Uterus (tissue), 4 donors: ENCODE measurements around the gene NEBL. TPM values are rescaled to one million over a fixed set of nuclear protein-coding genes. Genes with fewer than 3 reads are reported as not detected.

Source experiments
- DNase-seq, 2 donors: peaks; one replicate each; pipeline ENCODE4 v3.0.0-alpha.2; 2019 to 2020
- H3K27ac ChIP-seq, 2 donors: fragments of 200-600 bp; sonication (generic); 1 replicate in 1 of 2; 2 replicates in 1 of 2; pipeline ENCODE4 v1.5.1; 2016 to 2018
- H3K27me3 ChIP-seq, 2 donors: fragments of 200-600 bp; sonication (generic); one replicate each; pipeline ENCODE4 v1.5.1; 2018 to 2019; ENCODE audit warnings: control low read depth in 1 of 2
- H3K36me3 ChIP-seq, 2 donors: fragments of 200-600 bp; sonication (generic); one replicate each; pipeline ENCODE4 v1.5.1; 2019; ENCODE audit warnings: control low read depth in 1 of 2
- H3K4me1 ChIP-seq, 2 donors: fragments of 200-600 bp; sonication (generic); one replicate each; pipeline ENCODE4 v1.5.1; 2018 to 2019; ENCODE audit warnings: control low read depth in 1 of 2
- H3K4me3 ChIP-seq, 2 donors: fragments of 200-600 bp; sonication (generic); 1 replicate in 1 of 2; 2 replicates in 1 of 2; pipeline ENCODE4 v1.5.1; 2018 to 2019; ENCODE audit warnings: mild to moderate bottlenecking in 1 of 2
- H3K9me3 ChIP-seq, 2 donors: fragments of 200-600 bp; sonication (generic); one replicate each; pipeline ENCODE4 v1.5.1; 2019; ENCODE audit warnings: control low read depth in 1 of 2
- POLR2A ChIP-seq, 2 donors: fragments of 450-650 bp; IDR thresholded peaks; one replicate each; pipeline ENCODE4 v1.6.1; 2016; ENCODE audit warnings: antibody characterized with exemption in 2 of 2, mild to moderate bottlenecking in 1 of 2, moderate library complexity in 1 of 2
- intact Hi-C: fragments of 100-400 bp; cut with DNase I; formaldehyde crosslinking; loops from one replicate; pipeline ENCODE4 v1.15.1; 2023; ENCODE audit warnings: low total_unique reads
- total RNA-seq, 4 donors: library from RNA; depleted of rRNA in 3 of 4; stranded (reverse); fragments of >200 nt in 3 of 4; gene quantifications; one replicate each; pipeline versions ENCODE4 v1.1.0 to v1.2.4, GENCODE V29; 2014 to 2023
- TF ChIP-seq, protein P1 (sequence below), 4 experiments: fragments of 200-600 bp in 2 of 4; fragments of 450-650 bp in 2 of 4; sonication (generic) in 2 of 4; IDR thresholded peaks; one replicate each; pipeline ENCODE4 v1.5.1; 2016 to 2019; ENCODE audit warnings: antibody characterized with exemption in 4 of 4, mild to moderate bottlenecking in 2 of 4, moderate library complexity in 1 of 4
- donor health status: DM: yes; HTN: yes; CAD: no.

Gene NEBL
- total RNA-seq, 4 donors from 2014 or later: 0.26 to 22.2 (median 1.6) TPM

DNA sequence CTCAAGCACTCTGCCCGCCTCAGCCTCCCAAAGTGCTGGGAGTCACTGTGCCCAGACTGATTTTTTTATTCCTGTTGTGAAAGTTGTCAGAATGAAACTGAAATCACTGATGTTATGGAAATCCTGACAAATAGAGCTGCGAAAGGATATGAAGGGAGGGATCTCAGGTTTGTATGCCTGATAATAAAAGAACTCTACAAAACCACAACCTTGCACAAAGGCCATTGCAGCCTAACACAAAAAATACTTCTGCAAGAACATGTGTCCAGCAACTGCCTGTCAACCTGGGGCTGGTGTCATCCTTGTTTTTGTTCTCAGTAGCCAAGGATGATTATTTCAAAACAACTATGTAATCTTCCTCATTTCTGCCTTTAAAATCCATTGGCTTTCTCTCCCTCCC is 126.1 kb downstream of the NEBL start:
- Histone ChIP-seq H3K9me3 (no peaks in the 10 kb centered on the region), H3K27me3 (no peaks in the 10 kb centered on the region), H3K4me1 (no peaks in the 10 kb centered on the region), H3K4me3 (no peak overlapping the region), H3K27ac (no peak overlapping the region), H3K36me3 (no peaks in the 10 kb centered on the region)
- DNase-seq: no peak
- intact Hi-C loops: no loop called here
- TF ChIP-seq, protein P1, sequence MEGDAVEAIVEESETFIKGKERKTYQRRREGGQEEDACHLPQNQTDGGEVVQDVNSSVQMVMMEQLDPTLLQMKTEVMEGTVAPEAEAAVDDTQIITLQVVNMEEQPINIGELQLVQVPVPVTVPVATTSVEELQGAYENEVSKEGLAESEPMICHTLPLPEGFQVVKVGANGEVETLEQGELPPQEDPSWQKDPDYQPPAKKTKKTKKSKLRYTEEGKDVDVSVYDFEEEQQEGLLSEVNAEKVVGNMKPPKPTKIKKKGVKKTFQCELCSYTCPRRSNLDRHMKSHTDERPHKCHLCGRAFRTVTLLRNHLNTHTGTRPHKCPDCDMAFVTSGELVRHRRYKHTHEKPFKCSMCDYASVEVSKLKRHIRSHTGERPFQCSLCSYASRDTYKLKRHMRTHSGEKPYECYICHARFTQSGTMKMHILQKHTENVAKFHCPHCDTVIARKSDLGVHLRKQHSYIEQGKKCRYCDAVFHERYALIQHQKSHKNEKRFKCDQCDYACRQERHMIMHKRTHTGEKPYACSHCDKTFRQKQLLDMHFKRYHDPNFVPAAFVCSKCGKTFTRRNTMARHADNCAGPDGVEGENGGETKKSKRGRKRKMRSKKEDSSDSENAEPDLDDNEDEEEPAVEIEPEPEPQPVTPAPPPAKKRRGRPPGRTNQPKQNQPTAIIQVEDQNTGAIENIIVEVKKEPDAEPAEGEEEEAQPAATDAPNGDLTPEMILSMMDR (IDR thresholded peaks at IDR 0.05): no peak
- no peak for TF ChIP-seq POLR2A (IDR thresholded peaks at IDR 0.05)

- TF ChIP-seq POLR2A (IDR thresholded peaks at IDR 0.05): no peak
- TF ChIP-seq, protein P1 (IDR thresholded peaks at IDR 0.05): no peak
- no peak overlapping the region for H3K4me3 ChIP-seq
Measured at GRCh38 chr10:20769481-20769880, 127.6 kb downstream of the NEBL start.

DNA sequence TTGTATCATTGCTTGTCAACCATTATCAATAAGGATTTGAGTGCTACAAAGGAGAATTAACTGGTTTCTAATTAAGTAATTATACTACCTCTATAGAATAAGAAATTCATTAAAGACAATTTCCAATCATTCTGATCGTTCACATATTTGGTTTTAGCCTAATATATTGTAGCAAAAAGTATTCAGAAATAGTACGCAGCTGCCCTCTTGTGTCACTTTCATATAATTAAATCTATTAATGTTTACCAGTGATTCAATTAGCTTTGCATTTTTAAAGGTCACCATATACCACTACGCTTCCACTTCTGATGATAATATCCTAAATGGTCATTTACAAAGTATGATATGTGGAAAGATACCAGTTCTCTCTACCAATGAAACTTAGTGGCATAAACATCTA is 128.3 kb downstream of the NEBL start:
- intact Hi-C loops: no loop called here
- Histone ChIP-seq H3K27me3 (no peaks in the 10 kb centered on the region), H3K9me3 (no peaks in the 10 kb centered on the region), H3K27ac (no peak overlapping the region), H3K4me3 (no peak overlapping the region), H3K36me3 (no peaks in the 10 kb centered on the region), H3K4me1 (no peaks in the 10 kb centered on the region)
- no peak for DNase-seq
- no peak for TF ChIP-seq POLR2A (IDR thresholded peaks at IDR 0.05)
- TF ChIP-seq, protein P1 (IDR thresholded peaks at IDR 0.05): peak; percentile 29 to 41 (median 34)

More at GRCh38 chr10:20769481-20769880, 127.6 kb downstream of the NEBL start:
- Histone ChIP-seq H3K36me3 (no peaks in the 10 kb centered on the region), H3K4me1 (no peaks in the 10 kb centered on the region), H3K9me3 (no peaks in the 10 kb centered on the region), H3K27ac (no peak overlapping the region), H3K27me3 (no peaks in the 10 kb centered on the region)
- no peak for DNase-seq
- intact Hi-C loops: no loop called here

- H3K27me3 ChIP-seq: no peaks in the 10 kb centered on the region
- no peaks in the 10 kb centered on the region for H3K4me1 ChIP-seq
- TF ChIP-seq, protein P1 (IDR thresholded peaks at IDR 0.05): no peak
- no peak for TF ChIP-seq POLR2A (IDR thresholded peaks at IDR 0.05)
- DNase-seq: no peak
- intact Hi-C loops: no loop called here
- H3K27ac ChIP-seq: peak overlapping the region in 1 of 2 donors; percentile 4
- H3K36me3 ChIP-seq: no peaks in the 10 kb centered on the region
- H3K9me3 ChIP-seq: no peaks in the 10 kb centered on the region
- H3K4me3 ChIP-seq: no peak overlapping the region
Measured at GRCh38 chr10:20767028-20767427, 130.1 kb downstream of the NEBL start.

GRCh38 chr10:20765066-20765465 is 132.0 kb downstream of the NEBL start:
- Histone ChIP-seq H3K4me3 (no peak overlapping the region), H3K27me3 (no peaks in the 10 kb centered on the region), H3K27ac (no peak overlapping the region), H3K36me3 (no peaks in the 10 kb centered on the region), H3K9me3 (no peaks in the 10 kb centered on the region), H3K4me1 (no peaks in the 10 kb centered on the region)
- DNase-seq: no peak
- TF ChIP-seq, protein P1 (IDR thresholded peaks at IDR 0.05): no peak
- no peak for TF ChIP-seq POLR2A (IDR thresholded peaks at IDR 0.05)
- intact Hi-C loops: no loop called here
